ENCODE data around the gene BDKRB2. TPM values are rescaled to one million over a fixed set of nuclear protein-coding genes. Genes with fewer than 3 reads are reported as not detected.
"Not testable (repeated sequence)": the region's sequence is repeated elsewhere in the genome, so short reads cannot be mapped to it uniquely, and the experiment has no call there.

Gene BDKRB2
- polyA plus RNA-seq, 1 donor = 2.5 TPM

GRCh38 chr14:96225213-96225612 lies 20.6 kb downstream of the BDKRB2 start:
- DNase-seq = no peak

DNA sequence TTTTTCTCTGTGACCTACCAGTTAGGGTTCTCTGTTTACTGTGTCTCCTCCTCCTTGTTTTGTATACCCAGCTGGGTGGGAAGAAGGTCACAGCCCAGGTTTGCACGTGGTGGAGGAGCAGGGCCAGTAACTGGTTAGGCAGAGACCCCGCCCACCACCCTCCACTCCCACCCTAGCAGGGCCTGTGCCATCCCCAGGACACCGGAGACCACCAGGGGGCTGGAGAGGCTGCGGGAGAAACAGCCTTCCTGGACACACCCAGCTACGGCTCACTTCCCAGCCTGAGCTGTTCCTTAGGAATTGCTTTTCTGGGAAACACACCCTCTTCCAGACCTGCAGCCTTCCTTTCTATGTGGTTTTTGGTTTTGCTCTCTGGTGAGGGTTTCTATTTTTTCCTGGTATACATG lies 21.1 kb downstream of the BDKRB2 start:
- no peak for DNase-seq

- no peak for DNase-seq
These were observed 22.8 kb downstream of the BDKRB2 start for GRCh38 chr14:96227428-96227827.

DNA sequence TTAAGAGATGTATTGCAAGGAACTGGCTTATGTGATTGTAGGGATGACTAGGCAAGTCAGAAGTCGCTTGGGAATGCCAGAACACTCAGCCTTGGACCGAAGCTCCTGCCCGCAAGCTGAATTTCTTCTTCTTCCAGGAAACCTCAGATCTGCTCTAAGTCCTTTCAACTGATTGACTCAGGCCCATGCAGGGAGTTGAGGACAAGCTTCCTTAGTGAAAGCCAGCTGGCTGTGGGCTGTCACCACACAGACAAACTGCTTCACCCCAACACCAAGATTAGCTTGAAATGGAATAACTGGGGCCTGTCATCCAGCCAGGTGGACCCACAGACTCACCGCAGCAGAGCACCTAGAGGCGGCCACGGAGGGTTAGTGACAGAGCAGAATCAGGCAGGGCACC lies 24.7 kb downstream of the BDKRB2 start:
- no peak for DNase-seq

DNA sequence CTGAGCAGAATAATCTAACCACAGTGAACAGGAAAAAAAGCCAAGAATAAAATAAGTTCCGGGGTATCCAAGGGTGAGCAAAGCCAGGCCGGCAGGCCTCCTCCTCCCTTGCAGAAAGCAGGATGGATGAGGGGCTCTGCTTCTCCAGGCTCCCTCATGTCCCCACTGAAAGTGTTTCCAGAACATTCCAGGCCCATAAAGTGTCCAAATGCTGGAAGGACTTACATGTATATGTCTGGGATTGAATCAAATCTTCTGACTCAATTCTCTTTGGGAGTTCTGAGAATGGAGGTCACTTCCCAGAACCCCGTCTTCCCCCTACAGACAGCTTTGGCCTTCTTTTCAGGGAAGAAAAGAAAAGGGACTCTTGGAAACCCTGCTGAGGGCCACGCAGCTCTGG lies 26.4 kb downstream of the BDKRB2 start:
- no peak for DNase-seq

GRCh38 chr14:96231526-96232130 lies 27.0 kb downstream of the BDKRB2 start:
- DNase-seq = no peak

GRCh38 chr14:96232506-96232905 lies 27.9 kb downstream of the BDKRB2 start:
- no peak for DNase-seq

DNA sequence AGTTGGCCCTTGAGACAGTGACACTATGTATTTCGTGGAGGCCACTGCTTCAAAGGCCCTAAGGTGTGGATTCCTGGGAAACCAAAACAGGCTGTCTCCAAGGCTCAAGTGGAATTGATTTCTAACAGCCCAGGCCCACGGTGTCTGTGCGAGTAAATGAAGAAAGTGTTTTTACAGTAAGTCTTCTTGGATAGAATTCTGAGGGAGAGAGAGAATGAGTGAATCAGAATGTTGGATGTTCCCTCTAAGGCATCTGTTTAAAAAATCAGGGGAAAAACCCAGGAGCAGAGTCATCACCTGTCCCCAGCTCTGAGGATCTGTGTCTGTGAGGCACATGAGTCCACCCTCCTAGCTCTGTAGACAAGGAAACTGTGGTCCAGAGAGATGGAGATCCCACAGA lies 29.0 kb downstream of the BDKRB2 start:
- DNase-seq = peak; percentile 49

DNA sequence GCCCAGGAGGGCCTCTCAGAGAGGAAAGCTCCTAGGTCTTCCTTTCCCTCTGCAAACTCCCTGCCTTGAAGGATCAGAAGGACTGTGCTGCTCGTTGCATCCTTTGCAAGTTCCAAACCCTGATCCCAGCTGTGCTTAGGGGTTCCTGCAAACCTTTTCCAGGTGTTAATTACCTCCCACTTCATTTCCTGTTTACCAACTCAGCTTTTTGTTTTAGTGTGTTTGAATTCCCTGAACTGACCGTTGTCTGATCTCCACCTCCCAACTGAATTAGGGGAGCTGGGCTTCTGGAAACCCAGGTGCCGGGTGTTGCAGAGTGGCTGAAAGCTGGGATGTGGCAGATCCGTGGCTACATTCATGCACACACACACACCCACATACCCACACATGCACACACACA lies 30.8 kb downstream of the BDKRB2 start:
- DNase-seq = no peak

DNA sequence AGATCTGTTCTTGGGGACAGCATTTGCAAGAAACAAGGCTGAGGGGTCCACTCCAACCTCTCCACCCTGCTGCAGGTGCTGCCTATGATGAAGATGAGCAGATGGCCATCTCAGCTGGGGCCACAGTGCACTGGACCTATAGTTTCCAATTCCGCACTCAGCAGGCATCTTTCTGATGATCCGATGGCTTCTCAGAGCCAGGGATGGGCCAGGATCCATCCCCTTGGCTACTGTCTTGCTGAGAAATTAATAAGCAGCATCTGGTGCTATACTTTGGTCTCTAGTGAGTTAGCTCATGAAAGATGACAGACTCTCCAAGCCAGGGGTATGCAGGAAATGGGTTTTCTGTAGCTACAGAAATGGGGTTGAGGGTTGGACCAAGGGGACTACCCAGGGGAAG lies 33.0 kb downstream of the BDKRB2 start:
- no peak for DNase-seq

DNA sequence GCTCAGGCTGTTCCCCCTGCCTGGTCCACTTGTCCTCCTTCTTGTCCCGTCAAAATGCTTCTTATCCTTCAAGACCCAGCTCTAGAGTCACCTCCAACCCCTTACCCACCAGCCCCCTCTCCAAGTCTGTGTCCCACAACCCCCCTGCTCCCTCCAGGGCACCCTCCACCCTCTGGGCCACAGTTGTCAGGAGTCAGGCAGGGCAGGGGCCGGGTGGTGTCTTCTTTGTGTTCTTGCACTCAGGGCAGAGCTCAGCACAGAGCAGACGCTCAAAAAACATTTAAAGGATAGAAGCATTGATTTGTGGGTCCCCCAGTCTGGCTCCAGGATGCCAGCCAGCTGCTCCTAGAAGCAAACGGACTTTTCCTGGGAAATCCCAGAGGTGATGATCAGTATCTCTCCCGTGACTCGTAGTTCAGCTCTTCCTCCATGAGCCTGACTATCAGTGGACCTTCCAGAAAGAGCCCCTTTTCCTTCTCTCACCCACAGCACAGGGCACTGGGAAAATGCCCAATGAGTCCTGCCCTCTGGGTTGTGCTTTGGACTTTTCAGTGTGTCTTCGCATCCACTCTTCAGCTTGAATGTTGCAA lies 34.1 kb downstream of the BDKRB2 start:
- DNase-seq = no peak

- DNase-seq = no peak
These were observed 35.1 kb downstream of the BDKRB2 start for GRCh38 chr14:96239711-96240141.

- DNase-seq = no peak
These were observed 36.0 kb downstream of the BDKRB2 start for GRCh38 chr14:96240641-96241040.

- DNase-seq = no peak
These were observed 37.5 kb downstream of the BDKRB2 start for GRCh38 chr14:96242126-96242525.

DNA sequence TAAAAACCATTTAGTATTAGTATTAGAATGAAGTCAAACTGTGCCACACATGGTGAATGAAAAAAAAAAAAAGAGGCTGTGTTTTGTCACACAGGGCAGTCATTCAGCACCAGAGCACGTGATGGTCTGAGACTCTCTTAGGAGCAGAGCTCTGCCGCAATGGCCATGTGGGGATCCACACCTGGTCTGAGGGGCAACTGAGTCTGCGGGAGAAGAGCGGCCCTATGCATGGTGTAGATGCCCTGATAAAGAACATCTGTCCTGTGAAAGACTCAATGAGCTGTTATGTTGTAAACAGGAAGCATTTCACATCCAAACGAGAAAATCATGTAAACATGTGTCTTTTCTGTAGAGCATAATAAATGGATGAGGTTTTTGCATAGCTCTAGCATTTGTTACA lies 39.1 kb downstream of the BDKRB2 start:
- no peak for DNase-seq

DNA sequence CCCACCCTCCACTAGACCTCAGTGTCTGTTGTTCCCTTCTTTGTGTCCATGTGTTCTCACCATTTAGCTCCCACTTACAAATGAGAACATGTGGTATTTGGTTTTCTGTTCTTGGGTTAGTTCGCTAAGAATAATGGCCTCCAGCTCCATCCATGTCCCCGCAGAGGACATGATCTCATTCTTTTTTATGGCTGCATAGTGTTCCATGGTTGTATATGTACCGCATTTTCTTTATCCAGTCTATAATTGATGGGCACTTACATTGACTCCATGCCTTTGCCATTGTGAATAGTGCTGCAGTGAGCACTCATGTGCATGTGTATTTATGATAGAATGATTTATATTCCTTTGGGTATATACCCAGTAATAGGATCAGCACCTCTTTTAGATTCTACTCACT lies 40.4 kb downstream of the BDKRB2 start:
- not testable (repeated sequence) for DNase-seq

DNA sequence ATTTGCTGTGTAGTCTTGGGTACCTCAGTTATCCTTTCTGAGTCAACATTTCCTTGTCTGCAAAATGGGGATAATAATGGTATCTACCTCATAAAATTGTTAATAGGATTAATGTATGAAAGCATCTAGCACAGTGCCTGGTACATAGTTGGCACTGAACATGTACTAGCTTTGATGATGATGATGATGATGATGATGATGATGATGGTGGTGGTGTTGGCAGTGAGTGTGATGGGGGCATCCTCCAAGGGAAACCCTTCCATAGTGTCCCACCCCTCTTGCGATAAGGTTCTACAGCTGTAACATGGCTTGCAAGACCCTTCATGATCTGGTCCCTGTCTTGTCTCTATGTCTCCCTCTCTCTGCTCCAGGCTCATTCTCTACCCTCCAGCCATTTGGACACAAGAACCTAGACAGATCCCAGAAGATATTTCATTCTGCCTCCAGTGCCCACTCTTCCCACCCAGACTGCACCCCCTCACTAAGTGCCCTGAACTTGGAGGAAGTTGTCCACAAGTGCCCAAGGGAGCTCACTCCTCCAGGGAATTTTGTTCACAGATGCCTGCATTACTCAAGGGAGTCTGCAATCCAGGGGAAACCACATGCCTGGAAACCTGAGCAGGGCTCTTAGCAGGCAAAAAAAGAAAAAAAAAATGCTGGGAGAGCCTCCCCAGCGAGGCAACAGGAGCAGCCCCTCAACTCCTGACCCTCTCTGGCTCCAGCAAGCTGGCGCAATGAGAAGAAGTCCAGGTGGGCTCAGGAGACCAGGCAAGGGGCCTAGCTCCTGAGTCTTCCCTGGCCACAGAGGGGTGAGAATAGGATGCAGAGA lies 41.3 kb downstream of the BDKRB2 start:
- no peak for DNase-seq

GRCh38 chr14:96246539-96246847 lies 41.9 kb downstream of the BDKRB2 start:
- DNase-seq = no peak

DNA sequence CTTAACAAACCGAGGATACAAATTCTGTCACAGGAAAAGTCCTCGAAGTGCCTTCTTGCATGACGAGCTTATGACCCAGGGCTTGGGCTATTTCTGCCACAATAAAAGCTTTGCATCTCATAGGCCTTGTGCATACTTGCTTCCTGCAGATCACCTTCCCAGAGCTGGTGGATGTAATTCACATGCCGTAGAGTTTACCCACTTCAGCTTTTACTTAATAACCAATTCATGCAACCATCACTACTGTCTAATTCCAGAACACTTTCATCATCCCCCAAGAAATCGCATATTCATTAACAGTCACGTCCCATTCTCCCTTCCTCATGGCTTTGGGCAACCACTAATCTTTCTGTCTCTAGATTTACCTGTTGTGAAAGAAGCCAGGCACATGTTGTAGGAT lies 42.4 kb downstream of the BDKRB2 start:
- no peak for DNase-seq

DNA sequence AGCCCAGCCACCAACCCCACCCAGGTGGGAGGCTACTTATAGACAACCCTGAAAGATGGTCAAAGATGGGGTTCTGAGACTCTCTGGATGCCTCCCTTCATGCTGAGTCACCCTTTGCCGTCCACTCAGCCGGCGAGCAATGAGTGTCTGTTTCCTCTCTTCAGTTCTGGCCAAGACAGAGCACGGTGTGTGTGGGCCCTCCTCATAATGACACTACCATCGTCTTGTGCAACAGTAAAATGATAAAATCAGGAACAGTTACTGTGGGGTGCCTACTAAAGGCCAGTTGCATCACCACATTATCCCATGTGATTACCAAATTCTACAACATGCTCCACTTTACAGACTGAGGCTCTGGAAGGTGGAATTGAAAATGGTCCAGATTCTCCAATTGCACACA lies 44.4 kb downstream of the BDKRB2 start:
- no peak for DNase-seq

DNA sequence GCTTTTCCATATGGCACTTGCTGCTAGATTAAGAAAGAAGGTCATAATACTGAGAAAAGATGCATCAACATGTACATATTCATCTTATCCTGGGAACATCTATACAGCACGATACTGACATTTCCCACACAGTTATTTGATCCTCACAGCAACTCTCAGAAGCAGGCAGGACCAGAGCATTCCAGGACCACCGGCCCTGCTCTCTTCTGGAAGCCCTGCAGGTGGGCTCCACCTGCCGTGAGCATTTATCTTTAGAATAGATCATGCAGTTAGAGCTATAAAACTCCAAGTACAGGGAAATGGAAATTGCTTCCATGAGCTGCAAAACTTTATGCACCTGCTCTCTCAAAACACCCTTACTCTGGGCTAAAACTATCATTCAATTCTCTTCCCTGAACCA lies 45.8 kb downstream of the BDKRB2 start:
- no peak for DNase-seq

DNA sequence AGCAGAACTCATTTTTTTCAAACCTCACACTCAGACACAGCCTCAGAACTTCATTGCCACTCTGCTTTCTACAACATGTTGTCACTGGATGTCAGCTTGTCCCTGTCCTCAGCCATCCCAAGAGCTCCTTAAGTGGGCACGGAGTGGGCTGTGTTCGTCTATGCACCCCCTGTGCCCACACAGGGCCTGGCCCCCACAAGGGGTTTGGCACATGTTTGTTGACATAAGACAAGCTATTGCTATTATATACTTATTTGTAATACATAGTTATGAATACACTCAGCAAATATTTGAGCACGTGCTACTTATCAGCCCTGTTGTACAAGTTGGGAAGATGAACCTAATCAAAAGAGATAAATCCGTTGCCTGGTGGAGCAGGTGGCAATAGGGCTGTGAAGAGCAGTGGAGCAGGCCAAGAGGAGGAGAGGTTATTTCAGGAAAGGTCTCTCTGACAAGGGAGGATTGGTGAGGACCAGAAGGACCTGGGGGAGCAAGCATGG lies 47.1 kb downstream of the BDKRB2 start:
- DNase-seq = no peak

GRCh38 chr14:96252323-96252998 lies 47.8 kb downstream of the BDKRB2 start:
- no peak for DNase-seq
